Measurements from ENCODE around the gene IWS1. TPM values are rescaled to one million over a fixed set of nuclear protein-coding genes. Genes with fewer than 3 reads are reported as not detected.

Gene IWS1
- total RNA-seq, 2 experiments from 2014 or later: 49.2 to 56.9 TPM

GRCh38 chr2:127541809-127542208 lies 15.5 kb upstream of the IWS1 start:
- ChIA-PET POLR2A (interaction anchor here (0.6 to 0.7 kb wide), 2 partner anchors 29 to 208 kb away, joined by 3 read pairs; no protein-coding TSS in a partner anchor), CTCF (ENCODE audit: unreplicated experiment) (no interaction called here)
- BruUV-seq (replicated peaks): no TSS peak
- TF ChIP-seq EZH2phosphoT487 (IDR thresholded peaks at IDR 0.05; ENCODE audit: borderline replicate concordance, low read depth, low read length) (no peak), CTCF (conservative IDR thresholded peaks at IDR 0.05; ENCODE audit: low read length) (no peak)
- Histone ChIP-seq H3K4me2 (ENCODE audit: low read length) (no peak overlapping the region), H3K4me1 (ENCODE audit: insufficient read depth, low read length, poor library complexity, severe bottlenecking) (no peaks in the 10 kb centered on the region), H4K20me1 (ENCODE audit: insufficient read depth, low read length) (no peaks in the 10 kb centered on the region), H3K9me3 (ENCODE audit: low read length) (no peaks in the 10 kb centered on the region), H3K27ac (ENCODE audit: low read depth, low read length, poor library complexity, severe bottlenecking) (no peak overlapping the region), H3K36me3 (ENCODE audit: insufficient read depth, low read length) (no peaks in the 10 kb centered on the region), H3K4me3 (ENCODE audit: low read depth, low read length, poor library complexity, severe bottlenecking) (no peak overlapping the region), H3K9me2 (ENCODE audit: insufficient read depth, low read length) (no peaks in the 10 kb centered on the region), H3K79me2 (ENCODE audit: insufficient read depth, low read depth, low read length) (no peaks in the 10 kb centered on the region), H2AFZ (ENCODE audit: low read length) (no peak overlapping the region)
- DNase-seq (ENCODE audit: low spot score): no peak
- intact Hi-C loops (cut with micrococcal nuclease; ENCODE audit: unreplicated experiment): no loop called here

GRCh38 chr2:127537644-127538043 lies 11.4 kb upstream of the IWS1 start:
- Histone ChIP-seq H3K9me2 (ENCODE audit: insufficient read depth, low read length) (no peaks in the 10 kb centered on the region), H3K4me1 (ENCODE audit: insufficient read depth, low read length, poor library complexity, severe bottlenecking) (no peaks in the 10 kb centered on the region), H3K4me2 (ENCODE audit: low read length) (no peak overlapping the region), H3K79me2 (ENCODE audit: insufficient read depth, low read depth, low read length) (no peaks in the 10 kb centered on the region), H3K36me3 (ENCODE audit: insufficient read depth, low read length) (no peaks in the 10 kb centered on the region), H3K9me3 (ENCODE audit: low read length) (no peaks in the 10 kb centered on the region), H4K20me1 (ENCODE audit: insufficient read depth, low read length) (no peaks in the 10 kb centered on the region), H3K4me3 (ENCODE audit: low read depth, low read length, poor library complexity, severe bottlenecking) (no peak overlapping the region), H2AFZ (ENCODE audit: low read length) (no peak overlapping the region), H3K27ac (ENCODE audit: low read depth, low read length, poor library complexity, severe bottlenecking) (no peak overlapping the region)
- intact Hi-C loops (cut with micrococcal nuclease; ENCODE audit: unreplicated experiment): no loop called here
- DNase-seq (ENCODE audit: low spot score): no peak
- POLR2A ChIA-PET: interaction anchor here (0.6 to 2.2 kb wide), 3 partner anchors 9 to 33 kb away, joined by 3 to 5 read pairs (median 5); partner anchors contain the start of gene IWS1
- CTCF ChIA-PET (ENCODE audit: unreplicated experiment): no interaction called here
- BruUV-seq (replicated peaks): no TSS peak
- TF ChIP-seq CTCF (conservative IDR thresholded peaks at IDR 0.05; ENCODE audit: low read length) (no peak), EZH2phosphoT487 (IDR thresholded peaks at IDR 0.05; ENCODE audit: borderline replicate concordance, low read depth, low read length) (no peak)

- POLR2A ChIA-PET: interaction anchor here (1.3 to 2.2 kb wide), 2 partner anchors 8 to 11 kb away, joined by 5 read pairs; partner anchors contain the start of gene IWS1
- no peak overlapping the region for H3K4me3 ChIP-seq (ENCODE audit: low read depth, low read length, poor library complexity, severe bottlenecking)
- H2AFZ ChIP-seq (ENCODE audit: low read length): no peak overlapping the region
- CTCF ChIA-PET (ENCODE audit: unreplicated experiment): no interaction called here
- H4K20me1 ChIP-seq (ENCODE audit: insufficient read depth, low read length): no peaks in the 10 kb centered on the region
- no peaks in the 10 kb centered on the region for H3K9me3 ChIP-seq (ENCODE audit: low read length)
- H3K4me1 ChIP-seq (ENCODE audit: insufficient read depth, low read length, poor library complexity, severe bottlenecking): no peaks in the 10 kb centered on the region
- no TSS peak for BruUV-seq (replicated peaks)
- no peaks in the 10 kb centered on the region for H3K36me3 ChIP-seq (ENCODE audit: insufficient read depth, low read length)
- H3K79me2 ChIP-seq (ENCODE audit: insufficient read depth, low read depth, low read length): no peaks in the 10 kb centered on the region
- intact Hi-C loops (cut with micrococcal nuclease; ENCODE audit: unreplicated experiment): no loop called here
- no peak for DNase-seq (ENCODE audit: low spot score)
- TF ChIP-seq EZH2phosphoT487 (IDR thresholded peaks at IDR 0.05; ENCODE audit: borderline replicate concordance, low read depth, low read length) (no peak), CTCF (conservative IDR thresholded peaks at IDR 0.05; ENCODE audit: low read length) (no peak)
- H3K4me2 ChIP-seq (ENCODE audit: low read length): no peak overlapping the region
- no peak overlapping the region for H3K27ac ChIP-seq (ENCODE audit: low read depth, low read length, poor library complexity, severe bottlenecking)
- no peaks in the 10 kb centered on the region for H3K9me2 ChIP-seq (ENCODE audit: insufficient read depth, low read length)
These were observed 10.6 kb upstream of the IWS1 start for GRCh38 chr2:127536707-127537541.

Measured in OCI-LY7 (cell line).